ENCODE data around the gene IL6R. TPM values are rescaled to one million over a fixed set of nuclear protein-coding genes. Genes with fewer than 3 reads are reported as not detected.

Gene IL6R
- total and polyA plus RNA-seq, 3 experiments from 2014 or later = 2.8 to 12.8 (median 3.8) TPM

- peak in 1 of 5 donors; percentile 11 for DNase-seq
- H3K27ac ChIP-seq (ENCODE audit: low read depth, low read length) = no peak overlapping the region
- peaks cover 43% of the 10 kb centered on the region for H3K4me1 ChIP-seq (ENCODE audit: insufficient read depth, low read length)
- Mint-ChIP-seq H3K4me1 (peaks cover 33 to 36% (median 34%) of the 10 kb centered on the region in 3 donors), H3K27me3 (peaks cover 18 to 35% of the 10 kb centered on the region in 2 donors), H3K36me3 (no peaks in the 10 kb centered on the region), H3K27ac (peak overlapping the region in 3 of 8 donors; percentile 57 to 75 (median 62)), H3K4me3 (no peak overlapping the region), H3K9me3 (no peaks in the 10 kb centered on the region)
- ChIA-PET CTCF (no interaction called here), POLR2A (no interaction called here)
- H3K9me3 ChIP-seq (ENCODE audit: low read length) = no peaks in the 10 kb centered on the region
- no peaks in the 10 kb centered on the region for H3K36me3 ChIP-seq (ENCODE audit: insufficient read depth, low read length)
- peaks cover 15% of the 10 kb centered on the region for H3K27me3 ChIP-seq (ENCODE audit: insufficient read depth, low read length, poor library complexity, severe bottlenecking)
- no peak overlapping the region for H3K4me3 ChIP-seq (ENCODE audit: low read length)
Measured at GRCh38 chr1:154497026-154497806, 92.1 kb downstream of the IL6R start.

- Mint-ChIP-seq H3K27ac (no peak overlapping the region), H3K27me3 (peaks cover 27 to 45% of the 10 kb centered on the region in 2 donors), H3K4me1 (peaks cover 15 to 19% (median 18%) of the 10 kb centered on the region in 3 donors), H3K9me3 (no peaks in the 10 kb centered on the region), H3K36me3 (no peaks in the 10 kb centered on the region), H3K4me3 (no peak overlapping the region)
- Histone ChIP-seq H3K27me3 (ENCODE audit: insufficient read depth, low read length, poor library complexity, severe bottlenecking) (peaks cover 19% of the 10 kb centered on the region), H3K4me1 (ENCODE audit: insufficient read depth, low read length) (peaks cover 25% of the 10 kb centered on the region), H3K27ac (ENCODE audit: low read depth, low read length) (no peak overlapping the region), H3K36me3 (ENCODE audit: insufficient read depth, low read length) (no peaks in the 10 kb centered on the region), H3K9me3 (ENCODE audit: low read length) (no peaks in the 10 kb centered on the region), H3K4me3 (ENCODE audit: low read length) (no peak overlapping the region)
- ChIA-PET POLR2A (no interaction called here), CTCF (no interaction called here)
- no peak for DNase-seq
Measured at GRCh38 chr1:154499446-154499845, 94.3 kb downstream of the IL6R start.

DNA sequence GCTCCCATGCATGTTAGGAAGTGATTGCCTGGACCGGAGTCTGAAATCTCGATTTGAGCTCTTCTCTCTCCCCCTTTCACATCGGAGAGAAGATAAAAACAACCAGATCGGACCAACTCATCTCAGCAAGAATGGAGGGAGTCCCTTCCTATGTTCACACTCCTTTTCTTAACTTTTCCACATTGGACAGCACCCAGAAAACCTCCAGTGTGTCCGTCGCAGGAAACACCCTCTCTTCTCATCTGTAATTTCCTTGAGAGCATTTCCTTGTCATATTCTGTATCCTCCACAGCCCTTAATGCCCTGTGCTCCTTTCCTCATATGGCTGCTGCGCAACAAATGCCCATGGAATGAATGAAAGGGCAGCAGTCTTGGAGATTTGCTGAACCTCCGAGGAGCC is 95.4 kb downstream of the IL6R start:
- ChIA-PET CTCF (no interaction called here), POLR2A (no interaction called here)
- Histone ChIP-seq H3K9me3 (ENCODE audit: low read length) (no peaks in the 10 kb centered on the region), H3K36me3 (ENCODE audit: insufficient read depth, low read length) (no peaks in the 10 kb centered on the region), H3K4me1 (ENCODE audit: insufficient read depth, low read length) (peaks cover 22% of the 10 kb centered on the region), H3K27ac (ENCODE audit: low read depth, low read length) (no peak overlapping the region), H3K27me3 (ENCODE audit: insufficient read depth, low read length, poor library complexity, severe bottlenecking) (peaks cover 19% of the 10 kb centered on the region), H3K4me3 (ENCODE audit: low read length) (no peak overlapping the region)
- Mint-ChIP-seq H3K27me3 (peaks cover 32 to 54% of the 10 kb centered on the region in 2 donors), H3K36me3 (no peaks in the 10 kb centered on the region), H3K4me3 (peak overlapping the region in 4 of 7 donors; percentile 8 to 52 (median 28)), H3K27ac (peak overlapping the region in 1 of 8 donors; percentile 64), H3K4me1 (peaks cover 13 to 18% (median 15%) of the 10 kb centered on the region in 3 donors), H3K9me3 (no peaks in the 10 kb centered on the region)
- DNase-seq = no peak

DNA sequence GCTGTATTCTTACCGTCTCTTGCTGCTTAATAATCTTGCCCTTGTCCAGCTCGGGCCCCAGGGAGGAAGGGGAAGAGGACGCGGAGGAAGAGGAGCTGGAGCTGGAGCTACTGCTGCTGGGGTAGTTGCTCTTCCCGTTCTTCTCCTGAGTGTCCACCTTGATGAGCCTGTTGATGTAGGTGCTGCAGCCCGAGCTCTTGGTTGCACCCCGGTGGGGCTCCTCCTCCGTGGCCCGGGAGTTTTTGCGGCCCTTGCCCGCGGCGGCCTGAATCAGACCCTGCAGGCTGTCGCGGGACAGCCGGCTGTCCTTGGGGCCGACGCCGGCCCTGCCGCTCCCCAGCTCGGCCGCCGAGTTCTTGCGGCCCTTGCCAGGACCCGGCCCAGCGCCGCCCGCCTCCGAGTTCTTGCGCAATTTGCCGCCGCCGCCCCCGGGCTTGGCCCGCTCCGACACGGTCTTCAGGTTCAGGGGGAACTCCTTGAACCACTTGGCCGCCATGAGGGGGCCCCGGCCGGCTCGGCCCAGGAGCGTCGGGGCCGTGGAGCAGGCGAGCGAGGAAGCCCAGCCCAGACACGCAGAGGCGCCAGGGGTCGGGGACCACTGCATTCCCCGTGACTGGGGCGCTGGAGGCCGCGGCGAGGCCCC is 96.4 kb downstream of the IL6R start:
- peak overlapping the region in 5 of 7 donors; percentile 56 to 75 (median 62) for H3K4me3 Mint-ChIP-seq
- peaks cover 9 to 13% (median 11%) of the 10 kb centered on the region in 3 donors for H3K4me1 Mint-ChIP-seq
- peaks cover 0 to 5% (median 0%) of the 10 kb centered on the region in 5 donors for H3K9me3 Mint-ChIP-seq
- H3K27me3 Mint-ChIP-seq = peaks cover 32 to 62% of the 10 kb centered on the region in 2 donors
- no peaks in the 10 kb centered on the region for H3K36me3 Mint-ChIP-seq
- peak in 1 of 5 donors; percentile 7 for DNase-seq
- H3K27me3 ChIP-seq (ENCODE audit: insufficient read depth, low read length, poor library complexity, severe bottlenecking) = peaks cover 19% of the 10 kb centered on the region
- CTCF ChIA-PET = no interaction called here
- no peak overlapping the region for H3K4me3 ChIP-seq (ENCODE audit: low read length)
- H3K4me1 ChIP-seq (ENCODE audit: insufficient read depth, low read length) = peaks cover 13% of the 10 kb centered on the region
- POLR2A ChIA-PET = no interaction called here
- no peaks in the 10 kb centered on the region for H3K9me3 ChIP-seq (ENCODE audit: low read length)
- H3K27ac Mint-ChIP-seq = no peak overlapping the region
- no peaks in the 10 kb centered on the region for H3K36me3 ChIP-seq (ENCODE audit: insufficient read depth, low read length)
- no peak overlapping the region for H3K27ac ChIP-seq (ENCODE audit: low read depth, low read length)

DNA sequence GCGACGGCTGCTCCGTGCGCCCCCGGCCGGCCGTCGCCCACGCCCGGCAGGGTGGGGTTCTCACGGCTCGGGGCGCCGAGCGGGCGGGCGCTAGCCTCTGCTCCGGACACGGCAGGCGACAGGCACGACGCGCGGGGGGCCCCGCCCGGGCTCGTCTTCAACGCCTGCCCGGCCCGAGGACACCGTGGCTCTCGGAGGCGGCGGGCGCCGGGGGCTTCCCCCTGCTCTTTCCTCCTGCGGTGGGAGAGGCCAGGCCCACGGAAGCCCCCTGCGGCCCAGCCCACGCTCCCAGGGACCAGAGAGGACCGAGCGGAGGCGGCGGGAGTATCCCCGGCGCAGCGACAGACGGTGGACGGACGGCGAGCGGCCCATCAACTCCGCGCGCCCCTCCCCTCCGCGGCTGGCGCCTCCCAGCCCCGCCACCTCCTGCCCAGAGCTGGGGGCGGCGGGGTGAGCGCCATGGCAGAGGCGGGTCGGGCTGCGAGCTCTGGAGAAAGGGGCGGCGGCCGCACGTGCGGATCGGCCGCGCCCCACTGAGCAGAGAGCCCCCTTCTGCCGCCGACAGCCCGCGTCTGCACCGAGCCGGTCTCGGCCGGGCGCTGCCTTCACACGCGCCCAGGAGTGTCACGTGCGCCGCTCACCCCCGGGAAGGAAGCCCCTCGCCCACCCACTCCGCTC is 97.1 kb downstream of the IL6R start, which contains the start of the genes SHE and TDRD10:
Gene SHE (minus strand): TSS at position 347 of the 678 bp plus-strand sequence. CDS start 386 bp downstream, outside the sequence.
Gene TDRD10 (plus strand): TSS at position 154 of the 678 bp plus-strand sequence. CDS start 4,685 bp downstream, outside the sequence.
- Mint-ChIP-seq H3K4me3 (peak within 1 kb of the TSS in 6 of 7 donors; percentile 50 to 81 (median 62)), H3K4me1 (peaks cover 5 to 7% (median 5%) of the 10 kb centered on the region in 3 donors), H3K9me3 (peaks cover 0 to 5% (median 0%) of the 10 kb centered on the region in 5 donors), H3K27me3 (peaks cover 35 to 63% of the 10 kb centered on the region in 2 donors), H3K36me3 (no peaks in the 10 kb centered on the region), H3K27ac (no peak within 1 kb of the TSS)
- Histone ChIP-seq H3K27me3 (ENCODE audit: insufficient read depth, low read length, poor library complexity, severe bottlenecking) (peaks cover 19% of the 10 kb centered on the region), H3K9me3 (ENCODE audit: low read length) (no peaks in the 10 kb centered on the region), H3K36me3 (ENCODE audit: insufficient read depth, low read length) (no peaks in the 10 kb centered on the region), H3K4me1 (ENCODE audit: insufficient read depth, low read length) (peaks cover 6% of the 10 kb centered on the region), H3K27ac (ENCODE audit: low read depth, low read length) (no peak within 1 kb of the TSS), H3K4me3 (ENCODE audit: low read length) (no peak within 1 kb of the TSS)
- ChIA-PET POLR2A (no interaction called here), CTCF (no interaction called here)
- peak in 2 of 5 donors; percentile 3 to 13 for DNase-seq

- no peak overlapping the region for H3K27ac ChIP-seq (ENCODE audit: low read depth, low read length)
- H3K36me3 ChIP-seq (ENCODE audit: insufficient read depth, low read length) = no peaks in the 10 kb centered on the region
- peaks cover 0 to 5% (median 0%) of the 10 kb centered on the region in 5 donors for H3K9me3 Mint-ChIP-seq
- ChIA-PET POLR2A (no interaction called here), CTCF (no interaction called here)
- no peaks in the 10 kb centered on the region for H3K9me3 ChIP-seq (ENCODE audit: low read length)
- H3K4me3 ChIP-seq (ENCODE audit: low read length) = no peak overlapping the region
- H3K27me3 Mint-ChIP-seq = peaks cover 40 to 68% of the 10 kb centered on the region in 2 donors
- H3K27ac Mint-ChIP-seq = no peak overlapping the region
- no peaks in the 10 kb centered on the region for H3K36me3 Mint-ChIP-seq
- peaks cover 23% of the 10 kb centered on the region for H3K27me3 ChIP-seq (ENCODE audit: insufficient read depth, low read length, poor library complexity, severe bottlenecking)
- DNase-seq = peak in 1 of 5 donors; percentile 2
- H3K4me1 ChIP-seq (ENCODE audit: insufficient read depth, low read length) = peaks cover 5% of the 10 kb centered on the region
- H3K4me1 Mint-ChIP-seq = peaks cover 4 to 5% (median 5%) of the 10 kb centered on the region in 3 donors
- peak overlapping the region in 4 of 7 donors; percentile 45 to 81 (median 56) for H3K4me3 Mint-ChIP-seq
Measured at GRCh38 chr1:154502744-154503115, 97.6 kb downstream of the IL6R start.

DNA sequence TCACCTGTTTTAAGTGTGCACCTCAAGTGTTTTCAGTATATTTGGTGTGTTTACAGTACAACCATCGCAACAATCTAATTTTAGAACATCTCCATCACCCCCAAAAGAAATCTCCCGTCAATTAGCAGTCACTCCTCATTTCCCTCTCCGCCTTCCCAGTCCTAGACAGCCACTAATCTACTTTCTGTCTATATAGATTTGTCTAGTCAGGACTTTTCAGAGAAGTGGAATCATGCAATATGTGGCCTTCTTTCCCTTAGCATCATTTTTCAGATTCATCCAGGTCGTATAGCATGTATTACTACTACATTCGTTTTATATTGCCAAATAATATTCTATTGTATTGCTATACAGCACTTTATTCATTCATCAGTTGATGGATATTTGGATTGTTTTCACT is 98.8 kb downstream of the IL6R start:
- peaks cover 49 to 75% of the 10 kb centered on the region in 2 donors for H3K27me3 Mint-ChIP-seq
- Histone ChIP-seq H3K36me3 (ENCODE audit: insufficient read depth, low read length) (no peaks in the 10 kb centered on the region), H3K27me3 (ENCODE audit: insufficient read depth, low read length, poor library complexity, severe bottlenecking) (peaks cover 26% of the 10 kb centered on the region), H3K4me3 (ENCODE audit: low read length) (no peak overlapping the region), H3K4me1 (ENCODE audit: insufficient read depth, low read length) (peaks cover 5% of the 10 kb centered on the region), H3K27ac (ENCODE audit: low read depth, low read length) (no peak overlapping the region), H3K9me3 (ENCODE audit: low read length) (no peaks in the 10 kb centered on the region)
- no peaks in the 10 kb centered on the region for H3K36me3 Mint-ChIP-seq
- peak overlapping the region in 5 of 7 donors; percentile 18 to 72 (median 60) for H3K4me3 Mint-ChIP-seq
- CTCF ChIA-PET = no interaction called here
- POLR2A ChIA-PET = no interaction called here
- no peak overlapping the region for H3K27ac Mint-ChIP-seq
- H3K9me3 Mint-ChIP-seq = peaks cover 0 to 5% (median 0%) of the 10 kb centered on the region in 5 donors
- no peak for DNase-seq
- peaks cover 4 to 5% (median 5%) of the 10 kb centered on the region in 3 donors for H3K4me1 Mint-ChIP-seq

Measured in CD8-positive, alpha-beta memory T cell (primary cell).